GM19240 (cell line): ENCODE results near the gene NCKIPSD.

Experiments
- DNase-seq: peaks from one replicate; pipeline ENCODE4 v3.0.0; 2011; ENCODE audit warnings: low spot score; ENCODE audit not compliant: insufficient read length

NCKIPSD gene

DNA sequence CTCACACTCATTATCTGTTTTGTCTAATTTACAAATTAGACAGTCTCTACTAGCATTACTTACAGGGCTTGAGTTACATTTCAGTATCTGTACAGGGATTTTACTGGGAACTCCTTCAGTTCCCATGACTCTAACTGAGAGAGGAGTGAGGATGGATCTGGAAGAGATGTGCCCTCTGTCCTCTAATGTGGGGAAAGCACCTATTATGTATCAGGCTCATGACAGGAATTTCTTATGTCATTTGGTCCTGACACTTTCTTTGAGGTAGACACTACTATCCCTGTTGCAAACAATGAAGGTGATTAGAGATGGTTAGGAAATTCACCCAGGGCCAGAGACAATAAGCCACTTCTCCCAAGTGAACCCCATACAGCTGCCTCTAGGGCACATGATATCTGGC is 10.9 kb upstream of the NCKIPSD start:
- DNase-seq = no peak

DNA sequence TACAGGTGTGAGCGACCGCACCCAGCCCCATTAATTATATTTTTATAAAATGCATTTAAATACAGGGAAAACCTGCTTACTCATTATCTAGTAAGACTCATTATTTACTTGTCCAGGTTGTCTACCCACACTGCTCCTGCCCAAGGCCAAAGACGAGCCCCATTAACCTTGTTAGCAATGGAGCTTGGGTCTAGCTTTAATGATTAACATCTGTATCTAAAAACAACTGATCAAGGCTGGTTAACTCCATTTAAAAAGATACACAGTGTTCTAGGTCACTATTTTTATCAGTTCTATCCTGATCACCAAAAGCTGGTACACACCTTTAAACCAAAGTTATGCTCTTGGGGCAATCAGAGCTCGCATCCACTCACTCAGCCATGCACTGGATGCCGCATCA is 10.4 kb upstream of the NCKIPSD start:
- DNase-seq = no peak

DNA sequence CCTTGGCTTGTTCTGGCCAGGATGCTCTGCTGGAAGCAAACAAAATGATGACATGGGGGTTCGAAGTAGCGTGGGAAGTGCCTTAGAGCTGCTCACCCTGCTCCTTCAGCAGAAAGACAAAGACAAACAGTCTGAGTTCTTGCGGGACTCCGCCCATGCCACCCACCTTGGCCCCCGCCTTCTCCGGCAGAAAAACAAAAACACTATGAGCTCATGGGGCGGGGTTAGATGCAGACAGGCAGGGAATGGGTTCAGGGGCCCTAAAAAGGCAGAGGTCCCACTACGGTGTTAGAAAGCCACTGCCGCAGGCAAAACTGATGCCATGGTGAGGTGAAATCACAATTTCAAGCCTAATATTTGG is 9.7 kb upstream of the NCKIPSD start:
- DNase-seq = no peak

DNA sequence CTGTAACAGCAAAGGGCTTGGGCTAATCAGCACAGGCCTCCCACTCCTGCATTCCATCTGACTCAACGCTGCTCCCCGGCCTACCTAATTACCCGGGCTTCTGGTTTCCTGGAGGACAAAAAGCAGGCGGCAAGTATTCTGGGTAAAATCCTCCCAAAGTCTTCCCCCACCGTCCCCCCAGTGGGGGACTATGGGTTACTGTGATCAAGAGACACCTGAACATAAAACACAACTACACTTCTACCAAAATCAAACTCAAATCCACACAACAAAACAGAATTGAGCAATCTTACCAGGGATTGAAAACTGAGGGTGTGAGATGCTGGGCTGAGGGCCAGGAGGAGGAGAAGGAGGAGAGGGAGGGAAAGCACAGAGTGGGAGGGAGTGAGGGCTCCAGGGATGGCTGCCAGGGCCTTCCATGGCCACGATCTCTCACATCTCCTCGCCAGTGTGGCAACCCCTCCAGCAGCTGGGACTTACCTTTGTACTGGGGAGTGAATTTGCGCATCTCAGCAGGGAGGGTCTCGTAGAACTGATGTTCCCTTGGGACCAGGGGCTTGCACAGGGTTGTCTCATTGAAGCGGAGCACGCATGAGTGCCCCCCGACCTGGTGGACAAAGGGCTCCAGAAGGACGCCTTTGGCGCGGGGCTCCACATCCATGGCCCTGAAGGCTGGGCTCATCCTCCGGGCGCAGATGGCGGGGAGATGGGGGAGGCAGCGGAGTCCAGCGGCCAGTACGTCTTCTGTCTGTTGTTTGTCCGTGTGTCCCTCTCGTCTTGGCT is 9.1 kb upstream of the NCKIPSD start:
- no peak for DNase-seq

- no peak for DNase-seq
These were observed 8.1 kb upstream of the NCKIPSD start for GRCh38 chr3:48693826-48694225.

GRCh38 chr3:48692551-48692950 is 6.8 kb upstream of the NCKIPSD start:
- no peak for DNase-seq

DNA sequence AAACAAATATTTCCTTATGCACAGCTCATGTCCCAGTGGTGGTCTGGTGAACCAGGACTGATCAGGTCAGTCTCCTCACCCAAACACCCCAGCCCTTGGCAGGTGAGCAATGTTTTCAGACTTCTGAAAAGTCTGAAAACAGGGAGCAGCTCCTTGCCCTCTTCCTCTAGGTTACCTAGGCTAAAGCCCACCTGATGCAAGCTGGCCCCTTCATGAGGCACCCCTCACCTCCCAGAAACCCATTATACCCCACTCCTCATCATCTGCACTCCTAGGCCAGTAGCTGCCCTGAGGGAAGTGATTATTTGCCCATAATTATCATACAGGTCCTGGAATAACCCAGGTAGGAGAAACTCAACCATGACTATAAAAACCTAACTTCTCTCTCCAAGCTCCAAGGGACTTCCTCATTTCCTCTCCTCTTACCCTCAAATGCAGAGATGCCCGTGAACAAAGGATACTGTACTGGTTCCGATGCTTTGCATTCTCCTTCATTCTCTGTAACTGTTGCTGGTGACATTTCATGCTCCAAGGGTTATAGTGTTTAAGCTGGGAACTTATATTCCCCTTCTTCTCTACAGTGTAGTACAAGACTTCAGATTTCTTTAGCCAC is 5.2 kb upstream of the NCKIPSD start:
- DNase-seq = no peak

DNA sequence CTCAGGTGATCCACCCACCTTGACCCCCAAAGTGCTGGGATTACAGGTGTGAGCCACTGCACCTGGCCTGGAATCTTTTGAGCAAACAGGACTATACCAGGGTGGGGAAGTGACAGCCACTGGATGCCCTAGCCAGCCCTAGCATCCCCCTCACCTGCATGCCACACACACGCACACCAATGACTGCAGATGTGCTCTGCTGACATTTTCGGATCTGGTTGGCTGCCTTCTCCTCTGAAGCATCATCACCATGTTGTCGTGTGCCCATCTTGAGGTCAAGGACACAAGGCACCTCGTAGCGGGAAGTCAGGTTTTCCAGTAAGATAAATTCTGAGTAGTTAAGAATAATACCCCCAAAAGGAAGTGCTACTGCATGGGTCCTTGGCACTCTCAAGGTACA is 3.7 kb upstream of the NCKIPSD start:
- DNase-seq = no peak

DNA sequence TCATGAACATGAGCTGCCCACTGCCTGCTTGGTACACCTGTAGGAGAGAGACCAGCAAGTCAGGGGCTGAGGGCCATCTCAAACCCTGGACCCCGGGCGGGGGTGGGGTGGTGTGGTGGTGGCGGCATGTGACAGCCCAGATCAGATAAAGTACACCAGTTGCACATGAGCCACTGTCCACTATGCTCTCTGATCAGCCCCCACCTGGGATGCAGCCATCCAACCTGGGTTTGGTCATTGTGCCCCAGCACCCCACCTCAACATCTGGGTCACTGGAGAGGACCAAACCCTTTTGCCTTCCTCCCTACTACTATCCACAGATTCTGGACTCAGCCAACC is 3.0 kb upstream of the NCKIPSD start:
- DNase-seq = no peak

DNA sequence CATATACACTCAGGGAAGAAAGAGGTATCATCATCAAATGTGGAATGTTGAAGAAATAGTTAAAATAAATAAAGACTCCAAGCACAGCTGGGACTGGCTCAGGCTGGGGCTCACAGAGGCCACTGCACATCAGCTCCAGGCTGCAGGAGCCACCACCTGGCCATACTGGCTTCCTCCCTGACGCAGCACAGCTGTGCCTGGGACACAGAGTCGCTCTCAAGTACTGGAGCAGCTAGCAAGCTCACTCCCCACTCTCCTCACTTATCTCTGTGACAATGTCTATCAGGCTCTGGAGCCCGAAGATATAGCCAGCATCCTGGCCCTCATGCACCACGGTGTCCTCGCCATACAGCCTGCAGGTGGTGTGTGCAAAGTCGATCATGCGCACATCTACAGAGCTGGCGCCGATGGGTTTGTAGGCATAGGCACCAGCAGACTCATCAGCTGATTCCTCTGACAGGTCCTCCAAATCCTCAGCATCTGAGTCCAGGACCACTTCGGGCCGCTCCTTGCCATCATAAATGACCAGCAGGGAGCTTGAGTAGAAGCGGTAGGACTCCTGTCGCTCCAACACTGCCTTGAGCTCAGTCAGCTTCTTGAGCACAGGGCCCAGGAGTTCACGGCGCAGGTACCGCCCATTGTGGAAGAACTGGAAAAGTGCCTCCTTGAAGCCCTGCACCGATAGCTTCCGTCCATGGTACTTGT is 2.5 kb upstream of the NCKIPSD start:
- no peak for DNase-seq

DNA sequence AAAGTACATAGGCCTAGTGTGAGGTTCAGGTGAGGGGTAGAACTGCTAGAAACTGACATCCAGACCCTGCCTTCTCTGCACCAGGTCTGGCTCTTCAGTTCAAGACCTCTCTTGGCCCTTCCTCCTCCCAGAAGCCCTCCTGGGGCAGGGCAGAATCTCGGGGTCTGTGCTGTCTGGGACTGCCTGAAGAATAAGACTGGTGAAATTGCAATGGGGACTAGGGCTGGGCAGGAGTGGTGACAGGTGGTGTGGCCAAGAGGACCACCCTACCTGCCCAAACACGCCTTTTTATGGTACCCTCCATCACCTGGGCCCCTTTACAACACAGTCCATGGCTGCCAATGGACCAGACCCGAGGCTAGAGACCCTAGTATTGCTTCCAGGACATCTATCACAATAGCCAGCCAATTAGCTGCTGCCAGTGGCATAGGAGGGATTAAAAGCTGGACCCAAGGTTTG is 1.5 kb upstream of the NCKIPSD start:
- DNase-seq = no peak

- no peak for DNase-seq
These were observed 964 bp upstream of the NCKIPSD start for GRCh38 chr3:48686538-48687219.

- DNase-seq = no peak
These were observed 467 bp downstream of the NCKIPSD start for GRCh38 chr3:48685293-48685602.

GRCh38 chr3:48684480-48685143 is 1.1 kb downstream of the NCKIPSD start:
- no peak for DNase-seq

- no peak for DNase-seq
These were observed 1.7 kb downstream of the NCKIPSD start for GRCh38 chr3:48684054-48684349.

- no peak for DNase-seq
These were observed 2.9 kb downstream of the NCKIPSD start for GRCh38 chr3:48682786-48683185.

GRCh38 chr3:48681974-48682610 is 3.6 kb downstream of the NCKIPSD start:
- no peak for DNase-seq

DNA sequence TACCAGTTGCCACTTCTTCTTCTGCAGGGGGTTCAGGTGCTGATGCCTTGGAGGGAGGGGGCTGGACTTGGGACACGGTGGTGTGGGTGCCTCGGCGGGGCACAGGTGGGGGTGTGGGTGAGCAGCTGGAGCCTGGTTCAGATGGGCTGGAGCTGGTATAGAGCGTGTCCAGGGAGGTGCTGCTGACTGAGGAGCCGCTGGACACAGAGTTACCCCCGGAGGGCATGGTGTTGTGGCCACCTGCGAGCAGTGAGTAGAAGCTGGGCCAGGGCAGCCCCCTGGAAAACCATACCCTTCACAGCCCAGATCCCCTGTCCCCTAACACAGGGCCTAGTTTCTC is 4.2 kb downstream of the NCKIPSD start:
- no peak for DNase-seq

GRCh38 chr3:48680811-48681540 is 4.7 kb downstream of the NCKIPSD start:
- no peak for DNase-seq

- DNase-seq = no peak
These were observed 6.0 kb downstream of the NCKIPSD start for GRCh38 chr3:48679411-48680391.
